ENCODE data around the gene KCNH6. TPM values are rescaled to one million over a fixed set of nuclear protein-coding genes. Genes with fewer than 3 reads are reported as not detected.

Gene KCNH6
- total RNA-seq, 1 experiment from 2014 or later, result not detected

- Histone ChIP-seq H3K4me1 (ENCODE audit: insufficient read depth, low read length, poor library complexity, severe bottlenecking) (no peaks in the 10 kb centered on the region), H3K27ac (ENCODE audit: low read depth, low read length, poor library complexity, severe bottlenecking) (no peak overlapping the region), H3K36me3 (ENCODE audit: insufficient read depth, low read length, poor library complexity, severe bottlenecking) (no peaks in the 10 kb centered on the region), H3K27me3 (replicated peaks; ENCODE audit: insufficient read depth, low read depth, low read length, poor library complexity) (no peaks in the 10 kb centered on the region), H3K9me3 (ENCODE audit: low read depth, low read length, poor library complexity, severe bottlenecking) (no peaks in the 10 kb centered on the region), H3K4me3 (ENCODE audit: low read depth, low read length, poor library complexity, severe bottlenecking) (no peak overlapping the region)
- ChIA-PET CTCF (no interaction called here), POLR2A (ENCODE audit: low non-redundant PET) (no interaction called here)
- intact Hi-C loops (cut with micrococcal nuclease; ENCODE audit: unreplicated experiment), result no loop called here
- no peak for TF ChIP-seq CTCF (conservative IDR thresholded peaks at IDR 0.05; ENCODE audit: low read depth, low read length)
- TF ChIP-seq EZH2 (IDR thresholded peaks at IDR 0.05; ENCODE audit: borderline replicate concordance, low read depth, low read length, poor library complexity, severe bottlenecking), result no peak
- no TSS peak for BruUV-seq (replicated peaks)
- no peak for DNase-seq (ENCODE audit: low spot score)
These were observed 40.2 kb downstream of the KCNH6 start for GRCh38 chr17:63563339-63563738.

- H3K4me1 ChIP-seq (ENCODE audit: insufficient read depth, low read length, poor library complexity, severe bottlenecking), result no peaks in the 10 kb centered on the region
- no TSS peak for BruUV-seq (replicated peaks)
- H3K27me3 ChIP-seq (replicated peaks; ENCODE audit: insufficient read depth, low read depth, low read length, poor library complexity), result no peaks in the 10 kb centered on the region
- no peaks in the 10 kb centered on the region for H3K36me3 ChIP-seq (ENCODE audit: insufficient read depth, low read length, poor library complexity, severe bottlenecking)
- no peak overlapping the region for H3K27ac ChIP-seq (ENCODE audit: low read depth, low read length, poor library complexity, severe bottlenecking)
- ChIA-PET CTCF (no interaction called here), POLR2A (ENCODE audit: low non-redundant PET) (no interaction called here)
- no peaks in the 10 kb centered on the region for H3K9me3 ChIP-seq (ENCODE audit: low read depth, low read length, poor library complexity, severe bottlenecking)
- intact Hi-C loops (cut with micrococcal nuclease; ENCODE audit: unreplicated experiment), result no loop called here
- TF ChIP-seq CTCF (conservative IDR thresholded peaks at IDR 0.05; ENCODE audit: low read depth, low read length) (no peak), EZH2 (IDR thresholded peaks at IDR 0.05; ENCODE audit: borderline replicate concordance, low read depth, low read length, poor library complexity, severe bottlenecking) (no peak)
- H3K4me3 ChIP-seq (ENCODE audit: low read depth, low read length, poor library complexity, severe bottlenecking), result no peak overlapping the region
- no peak for DNase-seq (ENCODE audit: low spot score)
These were observed 41.4 kb downstream of the KCNH6 start for GRCh38 chr17:63564562-63564961.

GRCh38 chr17:63567229-63567628 lies 44.1 kb downstream of the KCNH6 start:
- ChIA-PET CTCF (interaction anchor here (0.6 kb wide), 1 partner anchor 11 kb away, joined by 4 read pairs; no protein-coding TSS in a partner anchor), POLR2A (ENCODE audit: low non-redundant PET) (no interaction called here)
- H3K4me1 ChIP-seq (ENCODE audit: insufficient read depth, low read length, poor library complexity, severe bottlenecking), result peaks cover 3% of the 10 kb centered on the region
- intact Hi-C loops (cut with micrococcal nuclease; ENCODE audit: unreplicated experiment), result no loop called here
- no peak for TF ChIP-seq EZH2 (IDR thresholded peaks at IDR 0.05; ENCODE audit: borderline replicate concordance, low read depth, low read length, poor library complexity, severe bottlenecking)
- no peak for TF ChIP-seq CTCF (conservative IDR thresholded peaks at IDR 0.05; ENCODE audit: low read depth, low read length)
- H3K9me3 ChIP-seq (ENCODE audit: low read depth, low read length, poor library complexity, severe bottlenecking), result no peaks in the 10 kb centered on the region
- H3K27me3 ChIP-seq (replicated peaks; ENCODE audit: insufficient read depth, low read depth, low read length, poor library complexity), result no peaks in the 10 kb centered on the region
- H3K27ac ChIP-seq (ENCODE audit: low read depth, low read length, poor library complexity, severe bottlenecking), result no peak overlapping the region
- BruUV-seq (replicated peaks), result no TSS peak
- H3K36me3 ChIP-seq (ENCODE audit: insufficient read depth, low read length, poor library complexity, severe bottlenecking), result no peaks in the 10 kb centered on the region
- H3K4me3 ChIP-seq (ENCODE audit: low read depth, low read length, poor library complexity, severe bottlenecking), result no peak overlapping the region
- no peak for DNase-seq (ENCODE audit: low spot score)

Measured in A673 (cell line).